HG02973 (cell line): ENCODE results near the gene PRKAG1.

Experiments
- ATAC-seq: cut with Tn5 transposase; IDR thresholded peaks from one replicate; pipeline ENCODE4 v1.9.1; 2021; ENCODE audit warnings: moderate library complexity; ENCODE audit not compliant: unreplicated experiment

PRKAG1 gene

DNA sequence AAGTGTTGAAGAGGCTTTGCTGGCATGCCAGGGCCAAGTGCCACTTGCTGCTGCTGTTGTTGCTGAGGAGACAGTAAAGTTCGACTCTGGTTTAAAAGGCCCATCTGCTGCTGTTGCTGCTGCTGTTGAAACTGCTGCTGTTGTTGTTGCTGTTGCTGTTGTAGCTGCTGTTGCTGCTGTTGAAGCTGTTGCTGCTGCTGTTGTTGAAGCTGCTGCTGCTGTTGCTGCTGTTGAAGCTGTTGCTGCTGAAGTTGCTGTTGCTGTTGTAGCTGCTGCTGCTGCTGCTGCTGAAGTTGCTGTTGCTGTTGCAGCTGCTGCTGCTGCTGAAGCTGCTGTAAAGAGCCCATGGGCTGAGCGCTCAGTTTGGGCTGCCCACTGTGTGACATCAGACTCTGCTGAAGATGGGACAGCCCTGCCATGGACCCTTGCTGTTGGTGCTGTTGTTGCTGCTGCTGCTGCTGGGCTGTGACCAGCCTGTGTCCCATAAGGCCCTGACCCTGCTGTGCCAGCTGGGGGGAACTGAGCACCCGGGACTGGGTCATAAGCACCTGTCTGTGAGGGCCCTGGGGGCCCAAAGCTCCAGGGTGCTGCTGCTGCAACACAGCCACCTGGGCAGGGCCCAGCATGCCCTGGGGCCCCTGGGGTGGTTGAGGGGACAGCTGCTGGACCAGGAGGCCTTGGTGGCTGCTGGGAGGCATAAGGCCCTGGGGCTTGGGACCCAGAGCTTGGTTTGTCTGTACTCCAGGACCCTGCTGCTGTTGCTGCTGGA is 14.3 kb upstream of the PRKAG1 start:
- no peak for ATAC-seq

DNA sequence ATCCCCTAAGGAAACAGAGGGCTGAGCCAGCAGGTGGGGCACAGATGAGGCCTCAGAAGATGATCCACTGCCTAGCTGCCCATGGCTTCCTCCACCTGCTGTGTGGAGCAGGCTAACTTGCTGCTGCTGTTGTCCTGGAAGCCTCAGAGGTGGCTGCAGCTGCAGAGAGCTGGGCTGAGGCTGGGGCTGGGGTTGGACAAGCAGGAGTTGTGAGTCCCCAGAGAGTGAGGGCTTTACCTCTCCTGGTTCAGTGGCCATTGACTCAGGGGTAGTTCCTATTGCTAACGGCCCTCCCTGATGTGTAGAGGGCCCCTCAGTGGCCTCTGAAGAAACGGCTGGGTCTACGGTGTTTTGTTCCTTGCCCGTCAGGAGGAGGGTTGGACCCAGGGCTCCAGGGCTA is 13.7 kb upstream of the PRKAG1 start:
- ATAC-seq, result no peak

DNA sequence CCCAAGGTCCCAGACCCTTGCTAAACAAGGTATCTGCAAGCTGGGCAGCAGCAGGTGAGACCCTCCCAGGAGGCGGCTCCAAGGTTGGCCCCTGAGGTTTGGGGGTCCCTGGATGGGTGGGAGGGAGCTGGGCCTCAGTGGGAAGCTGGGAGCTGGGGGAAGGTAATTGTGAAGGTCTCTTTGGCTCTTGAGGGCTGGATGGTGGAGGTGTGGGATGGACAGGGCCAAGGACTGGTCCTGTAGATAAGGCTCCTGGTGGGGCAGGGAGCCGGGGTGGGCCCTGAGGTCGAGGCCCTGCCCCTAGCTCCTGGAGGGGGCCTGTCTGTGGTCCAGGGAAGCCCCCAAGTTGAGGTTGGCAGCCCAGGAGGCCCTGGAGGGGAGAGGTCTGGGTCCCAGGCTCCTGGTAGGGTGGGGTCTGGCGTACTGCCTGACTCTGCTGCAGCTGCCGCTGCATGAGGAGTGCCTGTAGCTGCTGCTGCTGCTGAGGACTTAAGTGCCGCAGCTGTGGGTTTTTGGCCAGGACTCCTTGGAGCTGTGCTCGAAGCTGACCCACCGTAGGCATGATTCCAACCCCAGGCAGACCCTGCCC is 13.1 kb upstream of the PRKAG1 start:
- no peak for ATAC-seq

DNA sequence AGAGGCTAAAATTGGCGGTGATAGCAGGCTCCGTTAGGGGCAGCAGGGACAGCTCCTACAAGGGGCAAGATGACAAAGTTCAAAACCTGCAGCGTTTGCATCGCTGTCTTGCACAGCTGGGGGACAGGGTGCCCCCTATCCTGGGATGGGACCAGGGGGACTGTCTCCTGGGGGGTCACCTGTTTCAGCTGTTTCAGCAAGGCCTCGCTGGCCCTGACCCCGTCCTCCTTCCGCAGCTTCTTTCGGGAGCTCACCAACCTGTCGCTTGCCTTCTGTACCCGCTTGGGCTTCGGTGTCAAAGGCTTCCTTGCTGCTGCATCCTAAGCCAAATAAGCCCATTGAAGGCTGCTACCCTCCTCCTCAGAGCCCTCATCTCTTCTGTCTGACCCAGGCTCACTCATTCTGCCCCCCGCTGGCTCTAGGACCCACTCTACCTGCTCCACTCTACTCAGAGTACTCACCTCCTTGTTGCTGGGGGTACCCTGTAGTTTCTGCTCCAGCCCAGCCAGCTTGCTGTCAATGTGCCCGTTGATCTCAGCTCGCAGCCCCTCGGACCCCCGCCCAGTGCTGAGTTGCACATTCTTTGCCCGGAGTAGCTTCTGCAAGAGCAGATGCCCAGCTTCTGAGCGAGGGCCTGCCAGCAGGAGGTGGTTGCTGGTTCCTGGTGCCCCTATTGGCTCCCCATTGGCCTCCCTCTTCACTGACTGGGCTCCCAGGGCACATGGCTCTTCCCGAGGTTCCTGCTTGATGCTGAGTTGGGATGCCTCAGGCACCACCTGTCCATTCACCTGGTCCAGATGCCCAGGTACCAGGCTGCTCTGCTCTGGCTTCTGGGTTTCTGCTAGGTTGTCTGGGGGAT is 12.4 kb upstream of the PRKAG1 start:
- no peak for ATAC-seq

DNA sequence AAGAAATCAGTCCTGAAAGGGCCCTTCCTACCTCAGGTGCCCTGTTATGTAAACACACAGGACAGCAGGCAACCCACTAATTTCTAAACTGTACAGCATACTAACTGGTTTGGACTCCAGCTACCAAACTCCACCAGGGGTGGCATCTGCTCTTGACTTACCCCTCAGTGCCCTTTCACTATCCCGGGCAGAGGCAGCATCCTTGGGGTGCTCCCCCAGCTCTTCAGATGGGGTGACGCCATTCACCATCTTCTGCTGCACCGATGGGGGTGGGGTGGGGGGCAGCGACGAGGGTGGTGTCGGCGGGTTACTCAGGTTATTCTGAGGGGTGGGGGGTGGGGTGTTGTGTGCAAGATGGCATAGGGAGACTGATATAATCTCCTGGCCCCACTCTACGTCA is 11.5 kb upstream of the PRKAG1 start:
- no peak for ATAC-seq

DNA sequence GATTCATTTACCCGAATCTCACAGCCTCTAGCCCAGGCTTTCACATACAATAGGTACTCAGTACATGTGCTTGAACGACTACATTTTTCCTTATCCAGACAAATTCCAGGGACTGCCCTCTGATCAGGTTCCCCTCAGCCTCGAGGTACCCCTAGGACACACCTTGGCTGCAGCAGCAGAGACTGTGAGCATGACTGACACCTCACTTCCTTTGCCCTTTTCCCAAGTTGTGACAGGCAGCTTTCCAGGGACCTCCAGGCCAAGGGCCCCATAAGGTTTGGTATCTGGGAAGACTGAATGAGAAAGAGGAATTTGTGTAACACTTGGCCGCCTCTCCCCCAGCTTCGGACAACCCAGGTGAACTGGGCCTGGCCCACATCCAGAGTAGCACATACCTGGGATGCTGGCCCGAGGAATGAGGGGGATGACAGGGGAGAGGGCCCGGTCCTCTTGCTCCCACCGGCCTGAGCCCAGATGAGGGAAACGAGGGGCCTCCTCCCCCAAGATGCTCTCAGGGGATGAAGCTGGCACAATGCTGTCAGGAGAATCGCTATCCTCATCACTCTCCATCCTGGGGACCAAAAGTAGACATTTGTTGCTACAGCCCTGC is 10.2 kb upstream of the PRKAG1 start:
- no peak for ATAC-seq

DNA sequence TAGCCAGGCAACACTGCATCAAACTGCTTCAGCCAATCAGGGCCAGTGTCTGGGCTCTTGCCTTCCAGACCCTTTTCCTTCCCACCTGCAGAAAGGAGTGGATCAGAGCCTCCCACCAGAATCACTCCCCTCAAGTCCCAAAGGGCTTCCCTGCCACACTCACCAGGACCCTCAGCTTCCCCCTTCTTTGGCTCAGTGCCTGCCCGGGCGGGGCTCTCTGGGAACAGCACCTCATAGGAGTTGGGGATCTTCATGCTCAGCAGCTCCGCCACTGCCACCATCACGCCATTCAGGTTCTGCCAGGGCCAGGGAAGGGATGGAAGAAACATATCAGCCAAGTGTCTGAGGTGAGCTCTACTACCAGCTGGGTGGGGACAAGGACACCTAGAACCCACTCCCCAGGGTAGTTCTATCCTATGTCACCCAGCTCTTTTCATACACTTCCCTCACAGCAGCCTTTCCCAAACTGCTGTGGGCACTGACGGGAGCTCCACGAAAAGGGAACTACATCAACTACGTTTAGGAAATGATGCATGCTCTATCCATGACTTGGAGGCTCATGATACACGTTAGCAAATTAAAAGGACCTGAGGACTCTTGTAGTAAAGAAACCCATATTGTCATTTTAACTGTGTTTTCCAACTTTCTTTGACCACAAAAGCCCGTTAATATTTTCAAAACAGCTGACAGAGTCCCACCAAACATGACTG is 9.4 kb upstream of the PRKAG1 start:
- ATAC-seq, result no peak

DNA sequence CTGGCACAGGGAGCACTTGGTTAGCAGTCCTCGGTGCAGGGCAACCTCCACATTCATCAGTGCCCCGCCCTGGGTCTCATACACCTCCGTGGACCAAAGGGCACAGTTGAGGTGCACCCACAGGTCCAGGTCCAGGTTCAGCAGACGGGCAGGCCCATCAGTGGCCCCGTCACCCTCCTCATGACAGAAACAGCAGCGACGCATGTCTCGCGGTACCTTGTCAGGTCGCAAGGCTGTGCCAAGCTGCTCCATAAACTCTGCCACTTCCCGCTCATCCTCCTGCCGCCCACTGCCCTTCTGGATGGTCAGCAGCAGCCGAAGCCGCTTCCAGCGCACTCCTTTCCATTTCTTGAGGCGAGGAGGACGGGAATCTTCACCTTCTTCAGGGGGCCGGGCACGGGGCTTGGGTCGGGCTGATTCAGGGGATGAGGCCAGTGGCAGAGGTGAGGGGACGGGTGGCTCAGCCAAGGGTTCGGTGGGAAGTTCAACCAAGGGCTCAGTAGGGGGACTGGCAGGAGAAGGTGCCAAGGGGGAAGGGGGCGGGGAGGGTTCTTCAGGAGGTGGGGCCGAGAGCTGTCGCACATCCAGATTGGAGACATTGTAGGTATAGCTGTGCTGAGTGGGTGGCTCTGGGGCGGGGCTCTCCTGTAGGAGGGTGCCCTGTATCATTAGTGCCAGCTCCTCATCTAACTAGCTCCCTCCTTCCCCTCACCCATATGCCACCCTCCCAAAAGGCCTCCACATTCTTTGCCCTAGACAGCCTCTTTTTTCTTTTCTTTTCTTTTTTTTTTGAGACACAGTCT is 8.3 kb upstream of the PRKAG1 start:
- no peak for ATAC-seq

DNA sequence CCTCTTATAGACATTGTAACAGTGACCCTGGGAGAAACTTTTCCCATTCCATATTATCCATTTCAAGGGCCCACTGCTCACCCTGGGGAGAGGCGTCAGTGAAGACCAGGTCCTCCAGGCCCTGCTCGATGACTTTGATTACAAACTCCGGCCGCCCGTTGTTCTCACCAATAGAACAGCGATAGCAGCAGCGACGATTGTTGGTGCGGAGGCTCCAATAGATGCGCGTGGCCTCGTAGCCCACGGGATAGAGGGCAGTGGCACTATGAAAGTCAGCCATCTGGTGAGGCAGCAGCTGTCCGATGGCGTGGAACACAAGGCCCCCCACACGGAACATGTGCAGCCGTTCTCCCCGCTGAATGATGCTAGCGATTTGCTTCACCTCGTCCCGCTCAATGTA is 7.5 kb upstream of the PRKAG1 start:
- ATAC-seq, result no peak

DNA sequence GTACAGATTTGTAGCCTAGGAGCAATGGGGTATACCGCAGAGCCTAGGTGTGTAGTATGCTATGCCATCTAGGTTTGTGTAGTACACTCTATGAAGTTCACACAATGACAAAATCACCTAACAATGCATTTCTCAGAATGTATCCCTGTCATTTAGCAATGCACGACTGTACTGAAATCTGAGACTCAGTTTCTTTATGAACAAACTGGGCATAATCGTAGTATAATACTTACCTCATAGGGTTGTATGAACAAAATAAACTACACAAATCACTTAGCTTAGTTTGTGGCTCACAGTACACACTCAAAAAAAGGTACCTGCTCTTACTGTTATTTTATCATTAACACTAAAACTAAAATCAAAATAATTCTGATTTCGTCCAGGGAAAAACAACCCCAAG is 6.9 kb upstream of the PRKAG1 start:
- ATAC-seq, result no peak

DNA sequence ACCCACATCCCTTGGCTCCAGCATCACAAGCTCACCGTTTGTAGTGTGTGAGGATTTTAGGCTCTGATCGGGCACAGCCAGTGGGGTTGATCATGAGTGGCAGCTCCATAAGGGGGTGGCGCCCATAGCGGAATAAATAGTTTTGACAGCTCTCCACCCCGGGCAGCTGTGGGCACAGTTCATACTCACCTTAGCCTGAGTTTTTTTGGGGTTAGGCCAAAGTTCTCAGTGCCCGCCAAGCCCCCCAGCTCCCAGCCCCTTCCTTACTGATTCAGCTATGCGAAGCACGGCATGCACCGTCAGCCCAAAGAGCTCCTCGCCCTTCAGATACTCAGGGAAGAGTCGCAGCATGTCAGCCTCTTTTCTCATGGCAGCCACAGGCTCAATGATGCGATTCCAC is 6.0 kb upstream of the PRKAG1 start:
- no peak for ATAC-seq

DNA sequence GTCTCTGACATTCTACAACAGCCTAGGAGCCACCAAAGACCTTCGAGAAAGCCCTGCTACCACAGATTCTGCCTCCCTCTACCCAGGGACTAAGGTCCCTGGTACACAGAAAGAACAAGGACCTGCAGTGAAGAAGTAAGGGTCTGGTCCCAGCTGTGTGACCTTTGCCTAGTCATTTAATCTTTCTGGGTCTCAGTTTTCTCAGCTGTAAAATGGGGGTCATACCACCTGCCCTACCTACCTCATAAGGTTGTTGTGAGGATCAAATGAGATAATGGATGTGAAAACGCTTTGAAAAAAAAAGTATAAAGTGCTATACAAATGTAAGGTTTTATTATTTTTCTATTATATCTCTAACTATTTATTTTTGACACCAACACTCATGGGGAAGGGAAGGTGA is 5.2 kb upstream of the PRKAG1 start:
- no peak for ATAC-seq

DNA sequence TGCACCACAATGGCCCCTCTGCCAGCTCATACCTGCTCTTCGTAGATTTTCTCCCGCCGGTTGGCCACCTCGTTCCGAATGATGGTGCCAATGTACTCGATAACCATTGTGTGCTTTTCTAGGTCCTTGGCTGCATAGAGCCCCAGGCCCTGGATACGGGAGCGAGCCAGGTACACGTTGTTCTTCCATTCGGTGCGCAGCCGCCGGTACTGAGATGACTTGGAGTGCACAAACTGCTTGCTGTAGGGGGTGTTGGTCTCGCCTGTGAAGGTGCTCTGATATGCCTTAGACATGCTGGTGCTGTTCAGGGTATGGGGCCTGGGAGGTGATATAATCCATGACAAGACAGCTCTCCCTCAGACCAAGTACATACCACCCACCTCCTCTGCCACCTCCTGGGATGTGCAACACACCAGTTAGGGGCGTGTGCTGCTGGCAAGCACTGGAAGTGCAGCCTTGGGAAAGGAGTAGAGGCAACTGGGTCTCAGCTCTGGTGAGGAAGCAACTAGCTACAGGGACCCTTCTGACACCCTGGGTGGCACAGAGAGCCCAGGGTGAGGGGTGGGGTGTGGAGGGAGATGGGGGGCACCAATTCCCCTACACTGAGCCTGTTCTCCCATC is 4.1 kb upstream of the PRKAG1 start:
- no peak for ATAC-seq

DNA sequence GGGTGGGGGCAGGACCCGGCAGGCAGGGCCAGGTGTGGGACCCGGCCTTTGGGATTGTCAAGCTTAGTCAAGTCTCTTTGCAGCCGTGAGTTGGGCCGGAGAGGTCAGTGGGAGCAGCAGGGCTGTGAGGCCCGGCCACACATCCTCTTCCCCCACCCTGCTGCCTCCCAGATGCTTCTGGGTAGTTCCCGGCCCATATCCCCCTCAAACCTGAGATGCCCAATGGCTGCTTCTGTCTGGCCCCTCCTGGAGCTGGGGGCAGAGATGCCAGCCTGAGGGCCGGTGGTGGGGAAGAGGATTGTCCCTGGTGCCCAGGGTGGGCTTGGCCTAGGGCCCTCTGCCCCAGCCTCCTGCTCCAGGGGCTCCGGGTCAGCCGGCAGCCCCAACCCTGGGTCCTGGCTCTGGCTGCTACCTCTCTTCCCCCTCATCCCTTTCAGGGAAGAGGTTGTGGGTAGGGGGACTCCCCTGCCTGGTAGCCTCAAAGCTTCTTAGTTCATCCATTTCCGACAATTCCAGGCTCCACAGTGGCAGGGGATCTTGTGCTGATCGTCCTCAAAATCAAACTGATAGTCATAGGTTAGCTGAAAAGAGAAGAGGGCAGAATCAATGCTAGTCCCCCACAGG is 2.8 kb upstream of the PRKAG1 start:
- no peak for ATAC-seq

DNA sequence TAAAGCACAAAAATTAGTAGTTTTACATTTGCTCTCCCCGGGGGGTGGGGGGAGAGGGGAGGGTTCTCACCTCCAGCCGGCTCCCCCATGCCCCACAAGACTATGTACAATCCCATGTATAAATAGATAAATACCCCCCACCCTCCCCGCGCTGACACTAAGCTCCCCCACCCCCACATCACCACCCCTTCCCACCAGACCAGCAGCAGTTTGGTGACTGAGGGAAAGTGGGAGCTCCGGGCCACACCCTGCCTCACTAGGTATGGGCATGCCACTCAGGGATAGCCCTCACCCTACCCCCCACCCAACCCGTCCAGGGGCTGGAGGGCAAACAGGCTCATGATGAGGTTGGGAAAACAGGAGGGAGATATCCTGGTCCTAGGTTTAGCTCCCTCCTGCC is 1.9 kb upstream of the PRKAG1 start:
- ATAC-seq, result no peak

DNA sequence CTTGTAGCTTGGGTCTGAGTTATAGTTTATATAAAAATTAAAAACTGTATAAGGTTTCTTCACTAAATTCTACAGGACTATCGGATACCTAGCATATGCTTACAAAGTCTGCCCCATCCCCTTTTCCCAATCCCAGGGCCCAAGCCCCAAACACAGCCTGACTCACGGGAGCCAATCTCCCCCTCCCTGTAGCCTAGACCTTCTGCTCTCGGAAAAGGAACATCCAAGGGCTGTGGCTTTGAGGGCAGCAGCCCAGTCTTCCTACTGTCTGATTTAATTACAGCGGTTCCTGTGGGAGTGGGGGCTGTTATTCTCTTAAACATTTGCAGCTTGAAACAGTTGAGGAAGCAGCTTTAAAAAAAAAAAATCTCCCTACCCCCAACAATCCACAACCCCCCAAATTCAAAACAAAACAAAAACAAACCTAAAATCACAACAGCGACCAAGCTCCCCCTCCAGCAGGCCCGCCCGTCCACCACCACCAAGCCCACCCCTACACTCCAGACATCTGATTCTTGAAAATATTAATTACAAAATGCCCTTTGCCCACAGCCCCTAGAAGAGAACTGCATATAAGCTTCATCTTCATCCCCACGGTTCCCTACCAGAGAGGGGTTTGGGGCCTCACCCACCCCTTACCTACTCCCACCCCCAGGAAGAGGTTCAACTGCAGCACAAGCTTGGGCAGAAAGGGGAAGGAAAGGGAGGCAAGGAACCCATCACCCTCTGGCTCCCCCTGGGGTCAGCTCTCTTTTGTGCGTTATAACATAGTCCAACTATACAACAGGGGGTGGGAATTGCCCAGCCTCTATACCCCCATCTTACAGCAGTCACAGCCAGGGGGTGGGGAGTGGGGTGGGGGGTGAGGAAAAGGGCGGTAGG is 1.1 kb upstream of the PRKAG1 start:
- ATAC-seq, result no peak

DNA sequence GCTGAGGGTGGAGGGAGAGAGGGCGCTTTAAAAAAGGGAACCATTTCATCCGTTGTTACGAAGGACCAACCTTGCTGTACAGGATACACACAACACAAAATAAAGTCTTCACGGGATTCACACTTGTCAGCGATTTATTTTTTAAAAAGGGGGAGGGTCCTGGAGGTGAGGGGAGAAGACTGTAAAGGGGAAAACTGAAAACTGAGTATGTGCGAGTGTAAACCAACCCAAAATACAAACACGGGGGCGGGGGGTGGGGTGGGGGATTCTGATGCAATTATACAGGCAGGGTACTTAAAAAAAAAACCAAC is 499 bp upstream of the PRKAG1 start:
- peak; percentile 6 for ATAC-seq

DNA sequence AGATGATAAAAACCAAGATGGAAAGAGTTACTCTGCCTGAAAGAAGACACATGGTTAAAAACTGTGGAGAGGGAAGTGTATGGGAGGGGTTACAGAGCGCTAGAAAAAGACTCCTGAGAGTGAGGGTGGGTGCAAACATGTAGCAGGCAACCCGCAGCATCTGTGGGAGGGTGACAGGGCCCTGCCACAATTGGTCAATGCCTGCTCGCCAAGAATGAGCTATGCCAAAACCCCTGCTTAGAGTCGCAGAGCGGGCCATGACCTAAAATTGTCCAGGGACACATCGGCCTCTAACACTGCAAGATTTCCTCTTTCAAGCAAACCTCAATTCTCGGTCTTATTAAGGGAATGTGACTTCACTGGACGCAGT is 700 bp downstream of the PRKAG1 start:
- peak; percentile 13 for ATAC-seq

DNA sequence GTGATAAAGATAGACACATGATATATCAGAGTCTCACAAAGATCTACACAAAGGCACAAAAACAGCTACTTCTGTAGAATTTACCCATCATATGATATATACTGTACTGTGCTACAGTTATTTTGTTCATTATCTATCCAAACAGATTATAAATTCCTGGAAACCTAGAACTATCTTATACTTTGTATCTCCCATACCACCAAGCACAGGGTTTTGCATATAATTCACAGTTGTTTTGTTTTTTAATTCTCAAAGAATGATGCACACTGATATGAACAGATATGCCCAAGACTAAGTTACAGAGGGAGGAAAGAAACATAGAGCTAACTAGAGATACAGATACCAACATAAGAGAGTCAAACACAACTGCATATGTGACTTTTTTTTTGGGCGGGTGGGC is 3.4 kb downstream of the PRKAG1 start:
- ATAC-seq, result no peak
